MM.1S (cell line): ENCODE measurements around the gene MFSD6.

Experiments used
- CTCF ChIP-seq: fragments of 300-600 bp; sonication (generic); IDR thresholded peaks from 2 replicates; pipeline ENCODE4 v1.5.1; 2016; ENCODE audit warnings: antibody characterized with exemption, low read length, mixed read lengths
- EZH2 ChIP-seq: fragments of 300-600 bp; sonication (generic); optimal IDR thresholded peaks from 2 replicates; pipeline ENCODE3; 2017; ENCODE audit warnings: low read depth, mild to moderate bottlenecking, antibody characterized with exemption, low read length, mixed read lengths
- EZH2phosphoT487 ChIP-seq: fragments of 300-600 bp; sonication (generic); IDR thresholded peaks from 2 replicates; pipeline ENCODE4 v1.6.1; 2018; ENCODE audit warnings: antibody characterized with exemption, low read length

- TF ChIP-seq CTCF (no peak), EZH2phosphoT487 (no peak), EZH2 (no peak)
These were observed 127.4 kb downstream of the MFSD6 start for GRCh38 chr2:190535586-190535985.
